Measurements from ENCODE around the gene DEPDC5. TPM values are rescaled to one million over a fixed set of nuclear protein-coding genes. Genes with fewer than 3 reads are reported as not detected.
"Not testable (repeated sequence)": the region's sequence is repeated elsewhere in the genome, so short reads cannot be mapped to it uniquely, and the experiment has no call there.

Gene DEPDC5
- total RNA-seq, 1 experiment from 2014 or later, result 39.3 TPM

DNA sequence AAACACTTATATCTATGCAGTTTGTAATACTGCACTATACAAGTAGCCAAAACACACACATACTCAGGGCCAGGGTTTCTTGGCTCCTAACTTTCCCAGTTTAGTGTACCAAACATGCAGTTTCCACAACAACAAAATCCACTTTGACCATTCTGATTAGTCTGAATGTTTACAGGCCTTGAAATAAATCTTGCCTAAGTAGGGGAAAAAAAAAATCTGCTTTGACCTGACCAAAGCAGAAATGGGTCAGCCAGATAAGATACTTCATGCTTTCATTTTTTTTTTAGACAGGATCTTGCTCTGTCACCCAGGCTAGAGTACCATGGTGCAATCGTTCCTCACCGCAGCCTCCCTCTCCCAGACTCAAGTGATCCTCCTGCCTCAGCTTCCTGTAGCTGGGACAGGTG lies 14.0 kb upstream of the DEPDC5 start:
- DNase-seq (ENCODE audit: low spot score), result no peak
- Histone ChIP-seq H3K27me3 (replicated peaks; ENCODE audit: insufficient read depth, low read depth, low read length, poor library complexity) (no peaks in the 10 kb centered on the region), H3K4me3 (ENCODE audit: low read depth, low read length, poor library complexity, severe bottlenecking) (no peak overlapping the region), H3K4me1 (ENCODE audit: insufficient read depth, low read length, poor library complexity, severe bottlenecking) (no peaks in the 10 kb centered on the region), H3K36me3 (ENCODE audit: insufficient read depth, low read length, poor library complexity, severe bottlenecking) (peaks cover 15% of the 10 kb centered on the region), H3K27ac (ENCODE audit: low read depth, low read length, poor library complexity, severe bottlenecking) (no peak overlapping the region), H3K9me3 (ENCODE audit: low read depth, low read length, poor library complexity, severe bottlenecking) (no peaks in the 10 kb centered on the region)
- POLR2A ChIA-PET (ENCODE audit: low non-redundant PET), result no interaction called here
- CTCF ChIA-PET, result no interaction called here
- intact Hi-C loops (cut with micrococcal nuclease; ENCODE audit: unreplicated experiment), result no loop called here
- no peak for TF ChIP-seq CTCF (conservative IDR thresholded peaks at IDR 0.05; ENCODE audit: low read depth, low read length)
- no TSS peak for BruUV-seq (replicated peaks)

GRCh38 chr22:31740314-31740713 lies 13.5 kb upstream of the DEPDC5 start:
- H3K4me1 ChIP-seq (ENCODE audit: insufficient read depth, low read length, poor library complexity, severe bottlenecking); H3K27me3 ChIP-seq (replicated peaks; ENCODE audit: insufficient read depth, low read depth, low read length, poor library complexity); BruUV-seq (replicated peaks); intact Hi-C loops (cut with micrococcal nuclease; ENCODE audit: unreplicated experiment); H3K27ac ChIP-seq (ENCODE audit: low read depth, low read length, poor library complexity, severe bottlenecking); H3K9me3 ChIP-seq (ENCODE audit: low read depth, low read length, poor library complexity, severe bottlenecking); H3K4me3 ChIP-seq (ENCODE audit: low read depth, low read length, poor library complexity, severe bottlenecking); POLR2A ChIA-PET (ENCODE audit: low non-redundant PET); CTCF ChIA-PET; DNase-seq (ENCODE audit: low spot score): not testable (repeated sequence)
- H3K36me3 ChIP-seq (ENCODE audit: insufficient read depth, low read length, poor library complexity, severe bottlenecking), result peaks cover 15% of the 10 kb centered on the region

- Histone ChIP-seq H3K36me3 (ENCODE audit: insufficient read depth, low read length, poor library complexity, severe bottlenecking) (peaks cover 17% of the 10 kb centered on the region), H3K4me3 (ENCODE audit: low read depth, low read length, poor library complexity, severe bottlenecking) (no peak overlapping the region), H3K9me3 (ENCODE audit: low read depth, low read length, poor library complexity, severe bottlenecking) (no peaks in the 10 kb centered on the region), H3K4me1 (ENCODE audit: insufficient read depth, low read length, poor library complexity, severe bottlenecking) (no peaks in the 10 kb centered on the region), H3K27ac (ENCODE audit: low read depth, low read length, poor library complexity, severe bottlenecking) (no peak overlapping the region), H3K27me3 (replicated peaks; ENCODE audit: insufficient read depth, low read depth, low read length, poor library complexity) (no peaks in the 10 kb centered on the region)
- TF ChIP-seq CTCF (conservative IDR thresholded peaks at IDR 0.05; ENCODE audit: low read depth, low read length) (no peak), EZH2 (IDR thresholded peaks at IDR 0.05; ENCODE audit: borderline replicate concordance, low read depth, low read length, poor library complexity, severe bottlenecking) (no peak)
- peak; percentile 6 for DNase-seq (ENCODE audit: low spot score)
- ChIA-PET CTCF (no interaction called here), POLR2A (ENCODE audit: low non-redundant PET) (no interaction called here)
- intact Hi-C loops (cut with micrococcal nuclease; ENCODE audit: unreplicated experiment), result no loop called here
- no TSS peak for BruUV-seq (replicated peaks)
Observed at GRCh38 chr22:31742115-31742514, 11.7 kb upstream of the DEPDC5 start.

GRCh38 chr22:31742682-31743081 lies 11.1 kb upstream of the DEPDC5 start:
- no peaks in the 10 kb centered on the region for H3K9me3 ChIP-seq (ENCODE audit: low read depth, low read length, poor library complexity, severe bottlenecking)
- CTCF ChIA-PET, result no interaction called here
- POLR2A ChIA-PET (ENCODE audit: low non-redundant PET), result no interaction called here
- no peak overlapping the region for H3K27ac ChIP-seq (ENCODE audit: low read depth, low read length, poor library complexity, severe bottlenecking)
- DNase-seq (ENCODE audit: low spot score), result no peak
- intact Hi-C loops (cut with micrococcal nuclease; ENCODE audit: unreplicated experiment), result no loop called here
- peaks cover 1% of the 10 kb centered on the region for H3K4me1 ChIP-seq (ENCODE audit: insufficient read depth, low read length, poor library complexity, severe bottlenecking)
- BruUV-seq (replicated peaks), result no TSS peak
- H3K36me3 ChIP-seq (ENCODE audit: insufficient read depth, low read length, poor library complexity, severe bottlenecking), result peaks cover 17% of the 10 kb centered on the region
- TF ChIP-seq EZH2 (IDR thresholded peaks at IDR 0.05; ENCODE audit: borderline replicate concordance, low read depth, low read length, poor library complexity, severe bottlenecking), result no peak
- H3K4me3 ChIP-seq (ENCODE audit: low read depth, low read length, poor library complexity, severe bottlenecking), result no peak overlapping the region
- no peaks in the 10 kb centered on the region for H3K27me3 ChIP-seq (replicated peaks; ENCODE audit: insufficient read depth, low read depth, low read length, poor library complexity)

All from A673 (cell line).